Activated T-cell treated with anti-CD3 and anti-CD28 coated beads, Interleukin-2, amount 50 U/mL, for 4 hours (primary cell): ENCODE data around the gene PDC. TPM values are rescaled to one million over a fixed set of nuclear protein-coding genes. Genes with fewer than 3 reads are reported as not detected.

Experiments used
- ATAC-seq, 2 donors: fragments of 200-7000 bp; cut with Tn5 transposase; one replicate each; pipeline ENCODE4 v1.10.0; 2021
- DNase-seq: peaks from one replicate; pipeline ENCODE4 v3.0.0-alpha.2; 2020
- H3K27me3 Mint-ChIP-seq: one replicate; pipeline ENCODE4 v1.8.0; 2021; ENCODE audit warnings: low read depth, mixed read lengths
- H3K36me3 Mint-ChIP-seq: one replicate; pipeline ENCODE4 v1.8.0; 2022; ENCODE audit warnings: mixed read lengths; ENCODE audit not compliant: insufficient read depth
- H3K4me1 Mint-ChIP-seq: one replicate; pipeline ENCODE4 v1.8.0; 2021; ENCODE audit warnings: low read depth, mixed read lengths
- H3K4me3 Mint-ChIP-seq: one replicate; pipeline ENCODE4 v1.8.0; 2021; ENCODE audit warnings: mild to moderate bottlenecking, moderate library complexity, mixed read lengths
- H3K9me3 Mint-ChIP-seq: one replicate; pipeline ENCODE4 v1.8.0; 2021; ENCODE audit warnings: mixed read lengths
- total RNA-seq, 3 donors: library from RNA; stranded (reverse); gene quantifications; one replicate each; pipeline ENCODE4 v1.2.1, GENCODE V29; 2021

PDC gene
- total RNA-seq, 3 donors from 2014 or later, result not detected

GRCh38 chr1:186442651-186443375 is 18.1 kb downstream of the PDC start:
- DNase-seq (no peak), ATAC-seq (no peak)
- peaks cover 9% of the 10 kb centered on the region for H3K4me1 Mint-ChIP-seq
- no peaks in the 10 kb centered on the region for H3K9me3 Mint-ChIP-seq
- H3K4me3 Mint-ChIP-seq, result no peak overlapping the region
- no peaks in the 10 kb centered on the region for H3K27me3 Mint-ChIP-seq
- H3K36me3 Mint-ChIP-seq, result peaks cover 4% of the 10 kb centered on the region

GRCh38 chr1:186440584-186440983 is 20.3 kb downstream of the PDC start:
- no peak overlapping the region for H3K4me3 Mint-ChIP-seq
- H3K9me3 Mint-ChIP-seq, result no peaks in the 10 kb centered on the region
- ATAC-seq (no peak), DNase-seq (no peak)
- H3K27me3 Mint-ChIP-seq, result no peaks in the 10 kb centered on the region
- peaks cover 10% of the 10 kb centered on the region for H3K36me3 Mint-ChIP-seq
- H3K4me1 Mint-ChIP-seq, result peaks cover 9% of the 10 kb centered on the region

DNA sequence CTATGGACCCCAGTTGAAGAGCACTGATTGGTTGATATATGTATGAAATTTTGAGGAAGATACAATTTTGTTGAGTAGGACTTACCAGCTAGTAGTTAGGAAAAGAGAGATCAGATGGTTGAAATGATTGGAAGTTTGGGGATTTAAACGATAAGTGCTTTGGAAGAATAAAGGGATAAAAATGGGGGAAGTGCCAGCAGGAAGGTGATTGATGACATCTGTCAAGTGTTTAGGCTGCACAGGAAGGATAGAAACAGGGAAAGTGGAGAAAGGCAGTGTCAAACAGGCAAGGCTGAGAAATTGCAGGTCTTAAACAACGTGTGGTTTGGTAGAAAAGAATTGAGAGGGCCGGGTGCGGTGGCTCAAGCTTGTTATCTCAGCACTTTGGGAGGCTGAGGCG is 22.3 kb downstream of the PDC start:
- ATAC-seq (no peak), DNase-seq (no peak)
- H3K4me1 Mint-ChIP-seq, result peaks cover 9% of the 10 kb centered on the region
- no peaks in the 10 kb centered on the region for H3K27me3 Mint-ChIP-seq
- no peak overlapping the region for H3K4me3 Mint-ChIP-seq
- peaks cover 10% of the 10 kb centered on the region for H3K36me3 Mint-ChIP-seq
- no peaks in the 10 kb centered on the region for H3K9me3 Mint-ChIP-seq

DNA sequence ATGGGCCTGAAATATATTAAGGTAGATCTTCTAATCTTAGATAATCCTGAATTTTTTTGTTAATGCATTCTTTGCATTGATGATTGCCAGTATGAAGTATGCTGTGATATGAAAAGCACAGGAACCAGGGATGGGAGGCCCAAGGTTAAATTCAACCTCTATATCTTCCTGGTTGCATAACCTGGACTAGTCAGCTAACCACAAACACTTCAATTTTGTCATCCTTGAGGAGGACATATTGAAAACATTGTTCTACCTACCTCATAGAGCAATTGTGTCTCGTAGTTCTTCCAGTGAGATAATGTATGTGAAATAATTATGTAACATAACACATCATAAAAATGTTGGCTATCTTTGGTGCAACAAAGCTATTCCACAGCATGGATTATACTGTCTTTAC is 25.6 kb downstream of the PDC start:
- no peak for ATAC-seq
- peaks cover 10% of the 10 kb centered on the region for H3K36me3 Mint-ChIP-seq
- DNase-seq, result no peak

GRCh38 chr1:186429017-186429416 is 31.9 kb downstream of the PDC start:
- H3K4me3 Mint-ChIP-seq, result no peak overlapping the region
- no peaks in the 10 kb centered on the region for H3K27me3 Mint-ChIP-seq
- peaks cover 8% of the 10 kb centered on the region for H3K36me3 Mint-ChIP-seq
- no peaks in the 10 kb centered on the region for H3K4me1 Mint-ChIP-seq
- DNase-seq (no peak), ATAC-seq (no peak)
- no peaks in the 10 kb centered on the region for H3K9me3 Mint-ChIP-seq

More for the DNA sequence above, 25.6 kb downstream of the PDC start:
- no peak overlapping the region for H3K4me3 Mint-ChIP-seq
- no peaks in the 10 kb centered on the region for H3K27me3 Mint-ChIP-seq
- H3K4me1 Mint-ChIP-seq, result peaks cover under 1% of the 10 kb centered on the region
- no peaks in the 10 kb centered on the region for H3K9me3 Mint-ChIP-seq

DNA sequence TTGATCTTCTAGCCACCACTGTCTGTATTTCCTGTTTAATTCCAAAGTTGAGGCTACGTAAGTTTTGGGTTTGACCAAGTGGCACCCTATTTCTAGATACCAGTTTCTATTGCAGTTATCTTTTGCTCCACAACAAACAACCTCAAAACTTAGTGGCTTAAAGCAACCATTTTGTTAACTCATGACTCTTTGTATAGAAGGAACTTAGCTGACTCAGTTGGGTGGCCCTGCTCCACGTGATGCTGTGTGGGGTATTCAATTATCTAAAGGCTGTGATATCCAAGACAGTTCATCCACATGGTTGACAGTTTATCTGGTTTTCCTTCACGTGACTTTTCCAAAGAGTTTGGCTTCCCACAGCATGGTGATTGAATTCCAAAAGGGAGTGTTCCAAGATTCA is 34.8 kb downstream of the PDC start:
- H3K4me1 Mint-ChIP-seq, result no peaks in the 10 kb centered on the region
- no peaks in the 10 kb centered on the region for H3K27me3 Mint-ChIP-seq
- no peak overlapping the region for H3K4me3 Mint-ChIP-seq
- DNase-seq (no peak), ATAC-seq (no peak)
- peaks cover 8% of the 10 kb centered on the region for H3K36me3 Mint-ChIP-seq
- H3K9me3 Mint-ChIP-seq, result no peaks in the 10 kb centered on the region

- no peak for ATAC-seq
- peaks cover 15% of the 10 kb centered on the region for H3K36me3 Mint-ChIP-seq
- no peak for DNase-seq
- H3K4me1 Mint-ChIP-seq, result peaks cover 8% of the 10 kb centered on the region
- no peaks in the 10 kb centered on the region for H3K9me3 Mint-ChIP-seq
- no peak overlapping the region for H3K4me3 Mint-ChIP-seq
- H3K27me3 Mint-ChIP-seq, result no peaks in the 10 kb centered on the region
Measured at GRCh38 chr1:186424539-186424938, 36.4 kb downstream of the PDC start.

- H3K4me1 Mint-ChIP-seq, result peaks cover 8% of the 10 kb centered on the region
- DNase-seq, result no peak
- peaks cover 23% of the 10 kb centered on the region for H3K36me3 Mint-ChIP-seq
- no peak for ATAC-seq
- H3K4me3 Mint-ChIP-seq, result no peak overlapping the region
- H3K9me3 Mint-ChIP-seq, result no peaks in the 10 kb centered on the region
- no peaks in the 10 kb centered on the region for H3K27me3 Mint-ChIP-seq
Measured at GRCh38 chr1:186421446-186421845, 39.5 kb downstream of the PDC start.

DNA sequence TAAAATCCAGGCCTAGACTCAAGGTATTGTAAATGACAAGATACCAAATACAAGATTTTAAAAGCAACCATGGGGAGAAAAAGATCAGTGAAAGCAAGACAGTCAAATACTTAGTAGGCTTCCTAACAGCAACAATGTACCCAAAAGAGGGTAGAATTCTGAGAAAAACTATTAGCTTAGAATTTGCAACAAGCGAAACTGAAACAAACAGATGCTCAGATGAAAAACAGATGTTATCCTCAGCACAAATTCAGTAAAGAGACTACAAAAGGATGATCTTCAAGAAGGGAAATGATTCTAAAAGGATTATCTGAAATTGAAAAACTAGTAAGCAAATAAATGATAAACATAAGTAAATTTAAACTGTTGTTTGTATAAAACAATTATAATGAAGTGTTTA is 40.0 kb downstream of the PDC start:
- H3K4me3 Mint-ChIP-seq, result no peak overlapping the region
- ATAC-seq (no peak), DNase-seq (no peak)
- peaks cover 8% of the 10 kb centered on the region for H3K4me1 Mint-ChIP-seq
- H3K27me3 Mint-ChIP-seq, result no peaks in the 10 kb centered on the region
- no peaks in the 10 kb centered on the region for H3K9me3 Mint-ChIP-seq
- H3K36me3 Mint-ChIP-seq, result peaks cover 23% of the 10 kb centered on the region

- no peaks in the 10 kb centered on the region for H3K27me3 Mint-ChIP-seq
- no peaks in the 10 kb centered on the region for H3K9me3 Mint-ChIP-seq
- ATAC-seq (no peak), DNase-seq (no peak)
- H3K4me1 Mint-ChIP-seq, result peaks cover 8% of the 10 kb centered on the region
- no peak overlapping the region for H3K4me3 Mint-ChIP-seq
- peaks cover 23% of the 10 kb centered on the region for H3K36me3 Mint-ChIP-seq
Measured at GRCh38 chr1:186420311-186420710, 40.6 kb downstream of the PDC start.

- H3K36me3 Mint-ChIP-seq, result peaks cover 21% of the 10 kb centered on the region
- ATAC-seq, result no peak
- H3K4me1 Mint-ChIP-seq, result peaks cover 8% of the 10 kb centered on the region
Measured at GRCh38 chr1:186418503-186418902, 42.4 kb downstream of the PDC start.

GRCh38 chr1:186413319-186413718 is 47.6 kb downstream of the PDC start:
- Mint-ChIP-seq H3K27me3 (no peaks in the 10 kb centered on the region), H3K4me1 (no peaks in the 10 kb centered on the region), H3K4me3 (no peak overlapping the region), H3K36me3 (peaks cover 6% of the 10 kb centered on the region), H3K9me3 (no peaks in the 10 kb centered on the region)
- ATAC-seq (no peak), DNase-seq (no peak)

More at GRCh38 chr1:186418503-186418902, 42.4 kb downstream of the PDC start:
- no peak overlapping the region for H3K4me3 Mint-ChIP-seq
- no peak for DNase-seq
- H3K9me3 Mint-ChIP-seq, result no peaks in the 10 kb centered on the region
- no peaks in the 10 kb centered on the region for H3K27me3 Mint-ChIP-seq

- Mint-ChIP-seq H3K27me3 (no peaks in the 10 kb centered on the region), H3K36me3 (peaks cover 16% of the 10 kb centered on the region)
Measured at GRCh38 chr1:186409091-186409490, 51.8 kb downstream of the PDC start.

DNA sequence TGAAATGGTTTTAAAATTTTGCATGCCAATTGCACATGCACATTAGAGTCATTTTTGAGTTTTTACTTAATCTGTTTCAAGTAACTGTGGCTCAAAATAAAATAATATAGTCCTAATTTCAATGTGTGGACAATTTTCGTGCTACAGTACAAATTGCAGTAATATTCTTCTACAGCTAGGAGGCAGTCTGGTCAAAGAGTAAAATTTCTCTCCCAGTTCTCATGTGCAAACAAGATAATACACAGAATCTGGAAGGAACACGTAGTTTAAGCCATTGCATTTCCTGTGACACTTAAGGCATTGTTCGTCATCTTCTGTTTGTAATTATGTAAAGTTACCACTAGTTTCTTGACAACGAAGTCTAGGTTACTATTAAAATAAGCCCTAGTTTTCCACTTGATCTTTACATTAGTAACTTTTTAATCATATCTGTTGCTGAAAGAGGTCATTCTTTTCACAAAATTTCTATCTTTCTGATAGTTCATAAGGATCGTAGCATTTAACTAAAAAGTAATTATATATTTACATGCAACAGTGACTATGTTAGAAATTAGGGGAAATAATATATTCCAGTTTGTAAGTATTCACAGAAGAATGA is 56.4 kb downstream of the PDC start:
- no peak for DNase-seq
- no peaks in the 10 kb centered on the region for H3K4me1 Mint-ChIP-seq
- H3K36me3 Mint-ChIP-seq, result peaks cover 26% of the 10 kb centered on the region
- peak in 1 of 2 donors; percentile 18 for ATAC-seq
- H3K27me3 Mint-ChIP-seq, result no peaks in the 10 kb centered on the region
- no peak overlapping the region for H3K4me3 Mint-ChIP-seq
- no peaks in the 10 kb centered on the region for H3K9me3 Mint-ChIP-seq

More at GRCh38 chr1:186409091-186409490, 51.8 kb downstream of the PDC start:
- Mint-ChIP-seq H3K4me1 (no peaks in the 10 kb centered on the region), H3K9me3 (no peaks in the 10 kb centered on the region), H3K4me3 (no peak overlapping the region)
- ATAC-seq (no peak), DNase-seq (no peak)

DNA sequence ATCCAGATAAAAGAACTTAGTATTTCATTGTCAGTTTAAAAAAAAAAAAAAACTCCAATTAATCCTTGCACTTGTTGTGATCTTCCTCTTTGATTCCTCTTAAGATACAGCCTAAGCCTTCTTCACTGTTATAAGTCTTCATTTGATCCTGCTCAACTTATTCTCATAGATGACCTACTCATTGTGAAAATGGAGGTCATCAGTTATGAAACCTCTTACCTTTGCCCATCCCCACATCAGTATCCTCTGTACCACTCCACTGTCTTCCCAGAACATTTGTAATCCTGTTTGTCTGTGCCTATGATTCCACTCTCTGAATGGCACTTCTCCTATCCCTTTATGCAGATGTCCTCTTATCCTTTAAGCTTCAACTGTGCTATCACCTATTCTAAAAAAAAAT is 57.3 kb downstream of the PDC start:
- H3K4me1 Mint-ChIP-seq, result no peaks in the 10 kb centered on the region
- ATAC-seq (no peak), DNase-seq (no peak)
- no peak overlapping the region for H3K4me3 Mint-ChIP-seq
- peaks cover 26% of the 10 kb centered on the region for H3K36me3 Mint-ChIP-seq
- H3K9me3 Mint-ChIP-seq, result no peaks in the 10 kb centered on the region
- no peaks in the 10 kb centered on the region for H3K27me3 Mint-ChIP-seq
